Astrocyte of the spinal cord (primary cell): Measurements from ENCODE around the gene RASD2.
"Not testable (repeated sequence)": the region's sequence is repeated elsewhere in the genome, so short reads cannot be mapped to it uniquely, and the experiment has no call there.

ENCODE experiments used
- DNase-seq: peaks from one replicate; pipeline ENCODE4 v3.0.0; 2011; ENCODE audit warnings: low read depth, low spot score
- H3K4me3 ChIP-seq: 2 replicates; pipeline ENCODE4 v1.5.1; 2011; ENCODE audit warnings: low read depth, mild to moderate bottlenecking, low read length, moderate library complexity
- CTCF ChIP-seq: IDR thresholded peaks from 2 replicates; pipeline ENCODE4 v1.5.1; 2012; ENCODE audit warnings: low read depth, mild to moderate bottlenecking, low read length, inconsistent platforms
- in situ Hi-C: cut with HindIII; loops from 2 replicates; pipeline ENCODE4 v1.10.0; 2017; ENCODE audit warnings: low sequenced_read_pairs

The RASD2 gene

GRCh38 chr22:35510951-35511350 is 29.7 kb upstream of the RASD2 start:
- no peak for DNase-seq
- in situ Hi-C loops = no loop called here
- TF ChIP-seq CTCF = no peak

DNA sequence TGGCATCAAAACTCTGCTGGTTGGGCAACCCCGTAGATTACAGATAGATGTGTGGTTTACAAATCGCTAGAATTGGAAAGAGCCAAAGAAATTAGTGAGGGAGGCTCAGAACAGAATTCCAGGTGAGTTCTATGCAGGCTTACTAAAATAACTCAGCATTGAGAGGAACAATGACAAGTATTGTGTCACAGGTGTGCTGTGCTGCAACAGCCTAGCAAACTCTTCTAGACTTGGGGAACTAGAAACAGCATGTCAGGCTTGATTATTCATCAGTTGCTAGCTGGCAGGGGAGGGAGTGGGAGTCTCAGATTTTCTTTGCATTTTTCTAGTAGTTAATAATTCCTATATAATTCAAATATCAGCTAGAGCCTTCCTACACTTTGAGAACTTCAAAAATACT is 26.3 kb upstream of the RASD2 start:
- in situ Hi-C loops = no loop called here
- no peak for DNase-seq
- H3K4me3 ChIP-seq = no peak overlapping the region
- no peak for TF ChIP-seq CTCF

More at GRCh38 chr22:35510951-35511350, 29.7 kb upstream of the RASD2 start:
- no peak overlapping the region for H3K4me3 ChIP-seq

DNA sequence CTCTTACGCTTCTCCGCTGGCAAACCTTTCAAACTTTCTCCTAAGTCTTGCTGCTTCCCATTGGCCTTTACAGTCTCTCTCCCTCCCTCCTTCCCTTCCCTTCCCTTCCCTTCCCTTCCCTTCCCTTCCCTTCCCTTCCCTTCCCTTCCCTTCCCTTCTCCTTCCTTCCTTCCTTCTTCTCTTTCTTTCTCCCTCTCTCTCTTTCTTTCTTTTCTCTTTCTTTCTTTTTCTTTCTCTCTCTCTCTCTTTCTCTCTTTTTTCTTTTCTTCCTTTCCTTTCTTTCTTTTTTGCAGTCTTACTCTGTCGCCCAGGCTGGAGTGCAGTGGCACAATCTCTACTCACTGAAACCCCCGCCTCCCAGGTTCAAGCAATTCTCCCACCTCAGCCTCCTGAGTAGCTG is 24.7 kb upstream of the RASD2 start:
- H3K4me3 ChIP-seq, DNase-seq, in situ Hi-C loops: not testable (repeated sequence)

GRCh38 chr22:35516723-35517122 is 23.9 kb upstream of the RASD2 start:
- no peak overlapping the region for H3K4me3 ChIP-seq
- TF ChIP-seq CTCF = no peak
- DNase-seq = no peak
- in situ Hi-C loops = no loop called here

DNA sequence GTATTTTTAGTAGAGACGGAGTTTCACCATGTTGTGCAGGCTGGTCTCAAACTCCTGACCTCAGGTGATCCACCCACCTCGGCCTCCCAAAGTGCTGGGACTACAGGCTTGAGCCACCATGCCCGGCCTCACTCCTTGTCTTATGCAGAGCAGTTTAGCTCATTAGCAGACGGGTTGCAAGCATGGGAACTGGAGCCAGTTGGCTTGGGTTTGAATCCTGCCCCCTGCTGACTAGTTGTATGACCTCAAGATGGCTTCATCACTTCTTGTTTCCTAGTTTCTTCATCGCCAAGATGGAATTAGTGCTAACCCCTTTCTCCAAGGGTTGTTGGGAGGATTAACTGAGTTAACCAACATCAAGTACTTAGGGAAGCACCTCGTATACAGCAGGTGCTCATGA is 23.4 kb upstream of the RASD2 start:
- no peak overlapping the region for H3K4me3 ChIP-seq
- no peak for DNase-seq
- no peak for TF ChIP-seq CTCF
- in situ Hi-C loops = no loop called here

- no peak for DNase-seq
- H3K4me3 ChIP-seq = no peak overlapping the region
- in situ Hi-C loops = no loop called here
- TF ChIP-seq CTCF = no peak
Measured at GRCh38 chr22:35517769-35518530, 22.7 kb upstream of the RASD2 start.

DNA sequence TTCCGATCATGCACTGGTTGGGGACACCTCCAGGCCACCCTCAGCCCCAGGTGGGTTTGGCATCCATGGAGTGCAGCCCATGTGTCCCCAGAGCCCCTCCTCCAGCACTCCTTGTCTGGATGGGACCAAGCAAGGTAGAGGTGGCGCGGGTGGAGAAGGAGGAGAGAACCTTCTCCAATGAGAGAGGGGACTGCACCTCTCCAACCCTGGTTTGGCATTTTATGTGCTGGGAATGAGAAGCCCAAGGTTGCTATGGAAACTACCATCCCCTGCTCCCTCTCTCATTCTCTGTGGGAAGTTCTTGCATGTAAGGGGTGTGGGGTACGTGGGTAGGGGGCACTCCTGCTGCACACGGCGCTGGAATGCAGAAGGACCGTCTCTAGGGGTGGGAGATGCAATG is 21.8 kb upstream of the RASD2 start:
- in situ Hi-C loops = no loop called here
- TF ChIP-seq CTCF = no peak
- DNase-seq = no peak
- H3K4me3 ChIP-seq = no peak overlapping the region
